ENCODE data around the gene DCTN1.

The DCTN1 gene

GRCh38 chr2:74333896-74334586 is 46.1 kb downstream of the DCTN1 start:
- DNase-seq (ENCODE audit: insufficient read length) (no peak), FAIRE-seq (no peak)
- TF ChIP-seq POLR2AphosphoS5 (IDR thresholded peaks at IDR 0.05; ENCODE audit: low read depth, low read length): no peak
- no peak for TF ChIP-seq POLR2A (IDR thresholded peaks at IDR 0.05; ENCODE audit: low read depth, low read length)

GRCh38 chr2:74333175-74333574 is 46.9 kb downstream of the DCTN1 start:
- TF ChIP-seq TAF1 (IDR thresholded peaks at IDR 0.05; ENCODE audit: borderline replicate concordance, low read depth, low read length) (no peak), POLR2AphosphoS5 (IDR thresholded peaks at IDR 0.05; ENCODE audit: low read depth, low read length) (no peak), POLR2A (IDR thresholded peaks at IDR 0.05; ENCODE audit: low read depth, low read length) (no peak)
- DNase-seq (ENCODE audit: insufficient read length): no peak
- no peak for FAIRE-seq

GRCh38 chr2:74332550-74333174 is 47.4 kb downstream of the DCTN1 start:
- FAIRE-seq: no peak
- no peak for DNase-seq (ENCODE audit: insufficient read length)
- TF ChIP-seq POLR2AphosphoS5 (IDR thresholded peaks at IDR 0.05; ENCODE audit: low read depth, low read length): no peak
- TF ChIP-seq POLR2A (IDR thresholded peaks at IDR 0.05; ENCODE audit: low read depth, low read length): no peak
- no peak for TF ChIP-seq TAF1 (IDR thresholded peaks at IDR 0.05; ENCODE audit: borderline replicate concordance, low read depth, low read length)

GRCh38 chr2:74328573-74328972 is 51.5 kb downstream of the DCTN1 start:
- no peak for FAIRE-seq
- no peak for TF ChIP-seq POLR2AphosphoS5 (IDR thresholded peaks at IDR 0.05; ENCODE audit: low read depth, low read length)
- TF ChIP-seq POLR2A (IDR thresholded peaks at IDR 0.05; ENCODE audit: low read depth, low read length): no peak
- TF ChIP-seq TAF1 (IDR thresholded peaks at IDR 0.05; ENCODE audit: borderline replicate concordance, low read depth, low read length): no peak
- DNase-seq (ENCODE audit: insufficient read length): no peak

GRCh38 chr2:74328074-74328473 is 52.0 kb downstream of the DCTN1 start:
- TF ChIP-seq TAF1 (IDR thresholded peaks at IDR 0.05; ENCODE audit: borderline replicate concordance, low read depth, low read length) (no peak), POLR2A (IDR thresholded peaks at IDR 0.05; ENCODE audit: low read depth, low read length) (no peak), POLR2AphosphoS5 (IDR thresholded peaks at IDR 0.05; ENCODE audit: low read depth, low read length) (no peak)
- DNase-seq (ENCODE audit: insufficient read length) (no peak), FAIRE-seq (no peak)

GRCh38 chr2:74327627-74328026 is 52.5 kb downstream of the DCTN1 start:
- DNase-seq (ENCODE audit: insufficient read length) (no peak), FAIRE-seq (no peak)
- TF ChIP-seq POLR2A (IDR thresholded peaks at IDR 0.05; ENCODE audit: low read depth, low read length) (no peak), POLR2AphosphoS5 (IDR thresholded peaks at IDR 0.05; ENCODE audit: low read depth, low read length) (no peak), TAF1 (IDR thresholded peaks at IDR 0.05; ENCODE audit: borderline replicate concordance, low read depth, low read length) (no peak)

- no peak for TF ChIP-seq POLR2A (IDR thresholded peaks at IDR 0.05; ENCODE audit: low read depth, low read length)
- no peak for TF ChIP-seq TAF1 (IDR thresholded peaks at IDR 0.05; ENCODE audit: borderline replicate concordance, low read depth, low read length)
- no peak for TF ChIP-seq POLR2AphosphoS5 (IDR thresholded peaks at IDR 0.05; ENCODE audit: low read depth, low read length)
- DNase-seq (ENCODE audit: insufficient read length) (no peak), FAIRE-seq (no peak)
Observed at GRCh38 chr2:74327199-74327598, 52.9 kb downstream of the DCTN1 start.

GRCh38 chr2:74325815-74326214 is 54.3 kb downstream of the DCTN1 start:
- FAIRE-seq (no peak), DNase-seq (ENCODE audit: insufficient read length) (no peak)
- no peak for TF ChIP-seq POLR2A (IDR thresholded peaks at IDR 0.05; ENCODE audit: low read depth, low read length)
- no peak for TF ChIP-seq POLR2AphosphoS5 (IDR thresholded peaks at IDR 0.05; ENCODE audit: low read depth, low read length)
- no peak for TF ChIP-seq TAF1 (IDR thresholded peaks at IDR 0.05; ENCODE audit: borderline replicate concordance, low read depth, low read length)

GRCh38 chr2:74321737-74322136 is 58.4 kb downstream of the DCTN1 start:
- no peak for DNase-seq (ENCODE audit: insufficient read length)
- no peak for TF ChIP-seq POLR2A (IDR thresholded peaks at IDR 0.05; ENCODE audit: low read depth, low read length)
- TF ChIP-seq POLR2AphosphoS5 (IDR thresholded peaks at IDR 0.05; ENCODE audit: low read depth, low read length): no peak
- TF ChIP-seq TAF1 (IDR thresholded peaks at IDR 0.05; ENCODE audit: borderline replicate concordance, low read depth, low read length): no peak
- no peak for FAIRE-seq

- no peak for DNase-seq (ENCODE audit: insufficient read length)
- FAIRE-seq: no peak
- no peak for TF ChIP-seq TAF1 (IDR thresholded peaks at IDR 0.05; ENCODE audit: borderline replicate concordance, low read depth, low read length)
- TF ChIP-seq POLR2A (IDR thresholded peaks at IDR 0.05; ENCODE audit: low read depth, low read length): no peak
- TF ChIP-seq POLR2AphosphoS5 (IDR thresholded peaks at IDR 0.05; ENCODE audit: low read depth, low read length): no peak
Observed at GRCh38 chr2:74317701-74318100, 62.4 kb downstream of the DCTN1 start.

GRCh38 chr2:74316627-74317295 is 63.4 kb downstream of the DCTN1 start:
- FAIRE-seq (no peak), DNase-seq (ENCODE audit: insufficient read length) (no peak)
- TF ChIP-seq TAF1 (IDR thresholded peaks at IDR 0.05; ENCODE audit: borderline replicate concordance, low read depth, low read length) (no peak), POLR2A (IDR thresholded peaks at IDR 0.05; ENCODE audit: low read depth, low read length) (no peak), POLR2AphosphoS5 (IDR thresholded peaks at IDR 0.05; ENCODE audit: low read depth, low read length) (no peak)

GRCh38 chr2:74314107-74314506 is 66.0 kb downstream of the DCTN1 start:
- DNase-seq (ENCODE audit: insufficient read length): no peak
- peak; percentile 24 for FAIRE-seq
- TF ChIP-seq TAF1 (IDR thresholded peaks at IDR 0.05; ENCODE audit: borderline replicate concordance, low read depth, low read length) (no peak), POLR2A (IDR thresholded peaks at IDR 0.05; ENCODE audit: low read depth, low read length) (no peak), POLR2AphosphoS5 (IDR thresholded peaks at IDR 0.05; ENCODE audit: low read depth, low read length) (no peak)
